Bronchial epithelial cell (primary cell): ENCODE data around the gene CAPN1. TPM values are rescaled to one million over a fixed set of nuclear protein-coding genes. Genes with fewer than 3 reads are reported as not detected.

Experiments
- DNase-seq: peaks from one replicate; pipeline ENCODE4 v3.0.0-alpha.2; 2010; ENCODE audit warnings: low read depth
- FAIRE-seq: peaks from 2 replicates; lab custom pipeline; 2011; peaks lifted over from hg19 to GRCh38; lab: Jason Lieb, UNC
- H3K27me3 ChIP-seq: 2 replicates; pipeline ENCODE4 v1.5.1; 2011; ENCODE audit warnings: low read length; ENCODE audit not compliant: control insufficient read depth, insufficient read depth
- H3K36me3 ChIP-seq: 2 replicates; pipeline ENCODE4 v1.5.1; 2011; ENCODE audit warnings: low read length; ENCODE audit not compliant: control insufficient read depth, insufficient read depth
- H3K4me3 ChIP-seq: 2 replicates; pipeline ENCODE4 v1.5.1; 2011; ENCODE audit warnings: mild to moderate bottlenecking, low read depth, low read length, control low read depth
- CTCF ChIP-seq: IDR thresholded peaks from 2 replicates; pipeline ENCODE4 v1.5.1; 2011; ENCODE audit warnings: mild to moderate bottlenecking, moderate library complexity, low read length, control low read depth, inconsistent platforms; ENCODE audit not compliant: insufficient read depth, severe bottlenecking
- total RNA-seq: library from RNA; depleted of rRNA; stranded (reverse); fragments of >200 nt; gene quantifications from 2 replicates; pipeline ENCODE4 v1.2.1, GENCODE V29; 2014

The CAPN1 gene
- total RNA-seq, 1 donor from 2014 or later = 136 TPM

DNA sequence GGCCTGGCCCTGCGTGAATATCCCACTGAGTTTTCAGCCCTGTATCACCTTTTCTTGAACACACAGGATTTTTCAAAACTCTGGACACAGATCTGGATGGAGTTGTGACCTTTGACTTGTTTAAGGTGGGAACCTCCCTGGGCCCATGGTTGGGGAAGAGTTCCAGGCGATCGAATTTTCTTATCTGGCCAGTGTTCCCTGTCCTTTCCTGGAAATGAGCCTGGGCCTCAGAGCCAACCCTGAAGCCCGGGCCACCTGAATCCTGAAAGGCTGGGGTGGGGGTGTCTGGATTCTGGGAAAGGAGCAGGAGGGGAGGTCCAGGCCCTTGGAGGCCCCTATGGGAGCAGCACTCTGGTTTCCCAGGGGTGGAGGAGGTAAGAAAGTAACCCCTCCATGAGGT, 29.0 kb downstream of the CAPN1 start:
- FAIRE-seq = no peak
- no peak overlapping the region for H3K4me3 ChIP-seq
- H3K36me3 ChIP-seq = peaks cover 39% of the 10 kb centered on the region
- H3K27me3 ChIP-seq = no peaks in the 10 kb centered on the region
- no peak for TF ChIP-seq CTCF
- no peak for DNase-seq

- Histone ChIP-seq H3K36me3 (peaks cover 31% of the 10 kb centered on the region), H3K27me3 (no peaks in the 10 kb centered on the region), H3K4me3 (no peak overlapping the region)
- no peak for TF ChIP-seq CTCF
- FAIRE-seq = no peak
- no peak for DNase-seq
These were observed 29.8 kb downstream of the CAPN1 start for GRCh38 chr11:65211293-65212105.

GRCh38 chr11:65212226-65212801, 30.6 kb downstream of the CAPN1 start:
- no peak for TF ChIP-seq CTCF
- DNase-seq (no peak), FAIRE-seq (no peak)
- H3K4me3 ChIP-seq = no peak overlapping the region
- no peaks in the 10 kb centered on the region for H3K27me3 ChIP-seq
- peaks cover 29% of the 10 kb centered on the region for H3K36me3 ChIP-seq

DNA sequence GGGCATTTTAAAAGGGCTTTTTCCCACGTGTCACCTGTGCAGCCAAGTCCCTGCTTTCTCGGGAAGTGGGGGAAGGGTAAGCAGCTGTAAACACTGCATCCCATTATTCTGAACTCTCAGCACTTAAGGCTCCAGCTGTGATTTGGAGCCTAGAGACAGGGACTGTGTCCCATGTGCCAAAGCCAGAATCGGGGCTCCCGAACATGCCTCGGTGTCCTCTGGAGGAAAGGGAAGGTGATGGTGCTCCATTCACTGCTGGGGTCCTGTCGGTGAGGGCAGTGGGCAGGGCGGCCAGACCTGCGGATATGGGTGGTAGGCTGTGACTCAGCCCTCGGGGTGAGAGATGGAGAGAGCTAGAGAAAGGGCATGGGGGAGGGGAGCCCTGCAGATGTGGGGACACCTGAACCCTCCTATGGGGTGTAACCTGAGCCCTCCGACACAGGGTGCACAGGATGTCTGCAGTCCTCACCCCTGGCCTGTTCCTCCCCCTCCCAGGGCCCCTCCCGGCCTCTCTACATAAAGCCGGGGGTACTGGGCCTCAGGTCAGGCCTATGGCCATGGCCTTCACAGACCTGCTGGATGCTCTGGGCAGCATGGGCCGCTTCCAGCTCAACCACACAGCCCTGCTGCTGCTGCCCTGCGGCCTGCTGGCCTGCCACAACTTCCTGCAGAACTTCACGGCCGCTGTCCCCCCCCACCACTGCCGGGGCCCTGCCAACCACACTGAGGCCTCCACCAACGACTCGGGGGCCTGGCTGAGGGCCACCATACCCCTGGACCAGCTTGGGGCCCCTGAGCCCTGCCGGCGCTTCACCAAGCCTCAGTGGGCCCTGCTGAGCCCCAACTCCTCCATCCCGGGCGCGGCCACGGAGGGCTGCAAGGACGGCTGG, 31.8 kb downstream of the CAPN1 start:
- Histone ChIP-seq H3K27me3 (no peaks in the 10 kb centered on the region), H3K36me3 (peaks cover 23% of the 10 kb centered on the region), H3K4me3 (no peak overlapping the region)
- FAIRE-seq (peak; percentile 52), DNase-seq (no peak)
- TF ChIP-seq CTCF = no peak

- TF ChIP-seq CTCF = no peak
- no peaks in the 10 kb centered on the region for H3K27me3 ChIP-seq
- DNase-seq (no peak), FAIRE-seq (no peak)
- peaks cover 20% of the 10 kb centered on the region for H3K36me3 ChIP-seq
- no peak overlapping the region for H3K4me3 ChIP-seq
These were observed 32.6 kb downstream of the CAPN1 start for GRCh38 chr11:65214212-65214845.
